Vagina (tissue), 2 donors: ENCODE results near the gene ACOX3.

Experiments used
- CTCF ChIP-seq, 3 experiments: fragments of 450-650 bp in 2 of 3; fragments of 200-600 bp in 1 of 3; sonication (generic) in 1 of 3; IDR thresholded peaks; one replicate each; pipeline ENCODE4 v1.5.1; 2017 to 2019; ENCODE audit warnings: antibody characterized with exemption in 3 of 3, mild to moderate bottlenecking in 2 of 3, moderate library complexity in 2 of 3
- POLR2A ChIP-seq, 2 donors: fragments of 450-650 bp; IDR thresholded peaks; one replicate each; pipeline ENCODE4 v1.6.1; 2017; ENCODE audit warnings: antibody characterized with exemption in 2 of 2, mild to moderate bottlenecking in 2 of 2, moderate library complexity in 2 of 2

- TF ChIP-seq CTCF (IDR thresholded peaks at IDR 0.05) (no peak), POLR2A (IDR thresholded peaks at IDR 0.05) (no peak)
Measured at GRCh38 chr4:8459867-8460445, 19.4 kb upstream of the ACOX3 start.
